ENCODE results near the gene CROCC2. TPM values are rescaled to one million over a fixed set of nuclear protein-coding genes. Genes with fewer than 3 reads are reported as not detected.
A peak's percentile ranks its signal among the peaks of the same experiment; 100 is the strongest.

CROCC2 gene
- total and polyA plus RNA-seq, 2 donors from 2014 or later, result 0.13 TPM; not detected in 1

- DNase-seq (peak; percentile 88 to 96 (median 90)), FAIRE-seq (no peak)
- intact Hi-C loops (cut with DNase I), result no loop called here
- Histone ChIP-seq H3K9me3 (ENCODE audit: control insufficient read depth in 2 of 3, insufficient read depth in 1 of 3, low read length in 3 of 3) (no peaks in the 10 kb centered on the region), H3K9ac (ENCODE audit: low read length in 3 of 3) (peak within 1 kb of the TSS in 1 of 3 donors; percentile 46), H3K4me3 (ENCODE audit: low read length in 3 of 3) (peak within 1 kb of the TSS; percentile 6 to 59 (median 42)), H3K4me1 (ENCODE audit: control insufficient read depth in 2 of 3, insufficient read depth in 2 of 3, low read depth in 1 of 3, low read length in 3 of 3) (peaks cover 0 to 28% (median 8%) of the 10 kb centered on the region in 3 donors), H3K27me3 (ENCODE audit: control insufficient read depth, insufficient read depth, low read length) (no peaks in the 10 kb centered on the region), H3K36me3 (ENCODE audit: control insufficient read depth in 2 of 3, insufficient read depth in 3 of 3, low read length in 3 of 3) (no peaks in the 10 kb centered on the region), H3K27ac (ENCODE audit: low read depth in 2 of 2, low read length in 2 of 2) (peak within 1 kb of the TSS; percentile 40 to 71)
- TF ChIP-seq CTCF (IDR thresholded peaks at IDR 0.05; ENCODE audit: borderline replicate concordance, extremely low read depth, insufficient read depth), result no peak
These were observed 91.9 kb downstream of the CROCC2 start, which contains the start of gene SNED1 for GRCh38 chr2:240997856-240998705. SNED1 (plus strand) TSS chr2:240998618; CDS start chr2:240998838, 220 bp downstream.

GRCh38 chr2:240998706-240998994, 92.5 kb downstream of the CROCC2 start:
- H3K27me3 ChIP-seq (ENCODE audit: control insufficient read depth, insufficient read depth, low read length), result no peaks in the 10 kb centered on the region
- DNase-seq (peak in 1 of 5 donors; percentile 55), FAIRE-seq (no peak)
- H3K9ac ChIP-seq (ENCODE audit: low read length in 3 of 3), result no peak overlapping the region
- H3K36me3 ChIP-seq (ENCODE audit: control insufficient read depth in 2 of 3, insufficient read depth in 3 of 3, low read length in 3 of 3), result peaks cover 0 to 3% (median 0%) of the 10 kb centered on the region in 3 donors
- H3K27ac ChIP-seq (ENCODE audit: low read depth in 2 of 2, low read length in 2 of 2), result no peak overlapping the region
- intact Hi-C loops (cut with DNase I), result no loop called here
- TF ChIP-seq CTCF (IDR thresholded peaks at IDR 0.05; ENCODE audit: borderline replicate concordance, extremely low read depth, insufficient read depth), result no peak
- peak overlapping the region in 1 of 3 donors; percentile 35 for H3K4me3 ChIP-seq (ENCODE audit: low read length in 3 of 3)
- H3K9me3 ChIP-seq (ENCODE audit: control insufficient read depth in 2 of 3, insufficient read depth in 1 of 3, low read length in 3 of 3), result peaks cover 0 to 3% (median 0%) of the 10 kb centered on the region in 3 donors
- H3K4me1 ChIP-seq (ENCODE audit: control insufficient read depth in 2 of 3, insufficient read depth in 2 of 3, low read depth in 1 of 3, low read length in 3 of 3), result peaks cover 0 to 28% (median 8%) of the 10 kb centered on the region in 3 donors

- peak in 3 of 5 donors; percentile 47 to 86 (median 71) for DNase-seq
- peaks cover 0 to 8% (median 0%) of the 10 kb centered on the region in 3 donors for H3K9me3 ChIP-seq (ENCODE audit: control insufficient read depth in 2 of 3, insufficient read depth in 1 of 3, low read length in 3 of 3)
- H3K27me3 ChIP-seq (ENCODE audit: control insufficient read depth, insufficient read depth, low read length), result no peaks in the 10 kb centered on the region
- peak overlapping the region in 1 of 3 donors; percentile 37 for H3K9ac ChIP-seq (ENCODE audit: low read length in 3 of 3)
- intact Hi-C loops (cut with DNase I), result no loop called here
- no peak for TF ChIP-seq CTCF (IDR thresholded peaks at IDR 0.05; ENCODE audit: borderline replicate concordance, extremely low read depth, insufficient read depth)
- H3K4me3 ChIP-seq (ENCODE audit: low read length in 3 of 3), result peak overlapping the region; percentile 6 to 45 (median 42)
- FAIRE-seq, result no peak
- peaks cover 0 to 28% (median 8%) of the 10 kb centered on the region in 3 donors for H3K4me1 ChIP-seq (ENCODE audit: control insufficient read depth in 2 of 3, insufficient read depth in 2 of 3, low read depth in 1 of 3, low read length in 3 of 3)
- peaks cover 0 to 5% (median 0%) of the 10 kb centered on the region in 3 donors for H3K36me3 ChIP-seq (ENCODE audit: control insufficient read depth in 2 of 3, insufficient read depth in 3 of 3, low read length in 3 of 3)
- H3K27ac ChIP-seq (ENCODE audit: low read depth in 2 of 2, low read length in 2 of 2), result peak overlapping the region in 1 of 2 donors; percentile 26
These were observed 93.1 kb downstream of the CROCC2 start for GRCh38 chr2:240998995-240999791.
